Measurements from ENCODE around the gene RASGRF2.

Gene RASGRF2

DNA sequence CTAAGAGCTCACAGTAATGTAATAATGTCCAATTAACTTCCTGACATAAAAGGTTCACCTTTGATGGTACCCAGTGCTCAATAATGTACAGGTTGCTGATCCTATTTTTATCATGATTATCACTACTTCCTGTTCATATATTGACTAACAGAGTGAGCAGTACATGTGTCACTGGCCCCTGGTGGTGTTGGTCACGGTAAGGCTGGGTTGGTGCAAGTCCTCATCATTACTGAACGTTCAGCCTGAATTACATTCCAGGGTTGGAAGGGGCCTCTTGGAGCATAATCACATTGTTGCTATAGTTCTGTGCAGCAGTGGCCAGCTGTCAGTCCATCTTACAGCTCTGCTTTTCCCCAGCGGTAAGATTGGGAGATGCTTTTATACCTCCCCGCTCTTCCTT lies 248.7 kb downstream of the RASGRF2 start:
- DNase-seq (ENCODE audit: low read depth) = no peak

- no peak for DNase-seq (ENCODE audit: low read depth)
Measured at GRCh38 chr5:81209386-81209785, 249.2 kb downstream of the RASGRF2 start.

GRCh38 chr5:81209869-81210493 lies 249.8 kb downstream of the RASGRF2 start:
- DNase-seq (ENCODE audit: low read depth) = no peak

- no peak for DNase-seq (ENCODE audit: low read depth)
Measured at GRCh38 chr5:81212211-81212751, 252.1 kb downstream of the RASGRF2 start.

GRCh38 chr5:81213070-81213469 lies 252.9 kb downstream of the RASGRF2 start:
- no peak for DNase-seq (ENCODE audit: low read depth)

DNA sequence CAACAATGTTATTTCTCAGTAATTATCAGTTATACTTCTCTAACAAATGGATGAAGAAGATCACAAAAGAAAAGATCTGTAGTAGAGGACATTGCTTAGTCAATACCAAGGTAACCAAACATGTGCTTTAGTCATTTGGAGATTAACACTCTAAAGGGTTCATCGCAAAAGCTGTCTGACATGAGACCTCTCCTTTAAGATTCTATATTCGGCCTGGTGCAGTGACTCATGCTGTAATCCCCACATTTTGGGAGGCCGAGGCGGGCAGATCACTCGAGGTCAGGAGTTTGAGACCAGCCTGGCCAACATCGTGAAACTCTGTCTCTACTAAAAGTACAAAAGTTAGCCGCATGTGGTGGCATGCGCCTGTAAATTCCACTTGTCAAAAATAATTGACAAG lies 254.7 kb downstream of the RASGRF2 start:
- no peak for DNase-seq (ENCODE audit: low read depth)

DNA sequence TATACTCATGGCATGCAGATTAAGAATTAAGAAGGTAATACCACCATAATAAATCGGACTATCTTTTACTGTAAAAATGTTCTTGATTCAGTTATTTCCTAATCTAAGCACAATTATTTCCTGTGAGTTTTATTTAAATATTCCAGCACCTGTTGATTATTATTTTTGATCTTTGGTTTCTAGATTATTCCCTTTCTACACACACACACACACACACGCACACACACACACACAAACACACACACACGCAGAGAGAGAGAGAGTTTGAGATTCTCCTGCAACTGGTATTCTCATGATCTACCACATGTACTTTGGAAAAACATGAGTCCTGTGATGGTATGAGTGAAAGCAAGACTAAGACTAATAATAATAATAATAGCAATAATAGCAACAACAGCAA lies 256.0 kb downstream of the RASGRF2 start:
- DNase-seq (ENCODE audit: low read depth) = no peak

DNA sequence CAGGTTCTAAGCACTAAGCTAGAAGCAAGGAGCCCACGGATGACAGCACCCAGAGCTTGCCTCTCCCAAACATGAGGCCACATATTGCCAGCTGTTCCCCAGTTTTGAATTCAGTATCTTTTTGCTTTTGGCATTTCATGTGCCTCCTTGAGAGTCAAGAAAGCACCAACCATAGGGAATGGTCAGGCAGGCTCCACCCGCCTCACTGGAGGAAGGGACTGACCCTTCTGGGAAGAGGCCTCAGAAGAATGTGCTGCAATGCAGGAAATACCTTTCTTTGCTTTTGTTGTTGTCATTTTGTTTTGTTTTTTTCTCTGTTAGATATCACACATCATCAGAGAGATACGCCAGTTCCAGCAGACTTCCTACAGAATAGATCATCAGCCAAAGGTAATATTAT lies 259.2 kb downstream of the RASGRF2 start:
- no peak for DNase-seq (ENCODE audit: low read depth)

DNA sequence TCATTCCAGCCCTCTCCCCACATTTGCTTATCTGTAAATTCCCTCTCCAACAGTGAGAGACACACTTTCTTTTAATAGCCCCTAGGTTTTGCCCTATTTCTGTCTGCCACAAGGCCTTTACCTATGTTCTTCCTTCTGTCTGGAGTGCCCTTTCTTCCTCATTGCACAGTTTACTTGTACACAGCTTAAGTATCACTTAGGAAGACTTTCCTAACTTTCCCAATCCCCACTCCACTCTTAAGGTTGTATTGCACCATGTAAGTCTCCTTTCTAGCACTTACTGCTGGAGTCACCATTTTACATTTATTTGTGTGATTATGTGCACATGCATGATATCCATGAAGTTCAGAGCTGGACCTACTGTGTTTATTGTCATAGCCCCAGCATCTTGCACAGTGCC lies 262.1 kb downstream of the RASGRF2 start:
- no peak for DNase-seq (ENCODE audit: low read depth)

DNA sequence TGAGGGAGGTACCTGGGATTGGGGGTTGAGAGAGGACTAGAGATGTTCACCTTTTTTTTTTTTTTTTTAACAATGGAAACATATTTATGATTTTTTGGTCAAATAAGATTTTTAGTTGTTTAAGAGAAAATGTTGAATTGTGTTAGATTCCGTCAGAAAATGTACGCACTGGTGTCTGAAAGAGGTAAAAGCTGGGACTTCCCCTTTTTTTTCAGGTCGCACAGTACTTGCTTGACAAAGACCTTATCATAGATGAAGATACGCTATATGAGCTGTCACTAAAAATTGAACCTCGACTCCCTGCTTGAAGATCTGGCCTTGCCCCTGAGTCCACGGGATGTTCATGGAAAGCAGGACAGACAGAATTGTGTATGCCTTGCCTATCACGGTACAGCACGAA lies 265.3 kb downstream of the RASGRF2 start:
- DNase-seq (ENCODE audit: low read depth) = no peak

DNA sequence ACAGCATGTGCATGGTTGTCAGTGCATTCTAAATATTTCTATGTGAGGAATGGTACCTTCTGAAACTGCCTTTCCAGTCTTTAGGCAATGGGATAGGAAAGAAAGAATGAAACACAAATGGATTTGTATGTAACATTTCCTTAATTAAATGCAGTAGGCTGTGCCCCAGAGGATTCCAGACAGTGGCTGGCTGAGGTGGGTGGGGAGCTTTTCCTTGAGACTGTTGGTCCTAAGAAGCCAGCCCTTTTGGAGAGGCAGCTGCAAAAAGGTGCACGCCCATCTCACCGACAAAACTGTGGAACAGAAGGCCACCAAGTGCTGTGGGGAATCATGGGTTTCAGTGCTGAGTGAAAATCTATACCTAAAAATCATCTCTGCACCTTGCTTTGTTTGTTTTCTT lies 266.1 kb downstream of the RASGRF2 start:
- DNase-seq (ENCODE audit: low read depth) = no peak

- DNase-seq (ENCODE audit: low read depth) = no peak
Measured at GRCh38 chr5:81226949-81227348, 266.8 kb downstream of the RASGRF2 start.

- no peak for DNase-seq (ENCODE audit: low read depth)
Measured at GRCh38 chr5:81228084-81228483, 267.9 kb downstream of the RASGRF2 start.

GRCh38 chr5:81230416-81230815 lies 270.3 kb downstream of the RASGRF2 start:
- DNase-seq (ENCODE audit: low read depth) = no peak

- DNase-seq (ENCODE audit: low read depth) = peak; percentile 50
Measured at GRCh38 chr5:81232464-81233079, 272.4 kb downstream of the RASGRF2 start.

GRCh38 chr5:81233080-81233634 lies 273.0 kb downstream of the RASGRF2 start, which contains the start of gene CKMT2:
TSS of gene CKMT2 (plus strand) at chr5:81233322. CDS start at chr5:81251133, 17,811 bp downstream.
- no peak for DNase-seq (ENCODE audit: low read depth)

DNA sequence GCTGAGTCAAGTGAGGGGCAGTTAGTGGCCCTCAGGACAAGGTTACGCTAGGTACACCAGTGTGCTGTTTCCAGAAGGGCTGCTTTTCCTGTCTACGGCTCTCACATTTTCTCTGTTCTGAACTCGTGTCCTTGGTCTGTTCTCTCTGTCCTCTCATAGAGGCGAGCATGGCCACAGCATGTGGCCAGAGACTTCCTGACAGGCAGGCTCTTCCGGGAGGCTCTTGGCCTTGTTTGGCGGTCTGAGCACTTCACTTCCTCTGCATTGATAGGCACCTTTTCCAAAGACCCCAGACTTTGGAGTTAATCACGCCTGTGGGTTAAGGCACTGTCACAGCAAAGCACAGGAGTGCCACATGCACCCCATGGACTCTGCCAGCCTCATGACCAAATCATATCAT lies 274.1 kb downstream of the RASGRF2 start:
- no peak for DNase-seq (ENCODE audit: low read depth)

DNA sequence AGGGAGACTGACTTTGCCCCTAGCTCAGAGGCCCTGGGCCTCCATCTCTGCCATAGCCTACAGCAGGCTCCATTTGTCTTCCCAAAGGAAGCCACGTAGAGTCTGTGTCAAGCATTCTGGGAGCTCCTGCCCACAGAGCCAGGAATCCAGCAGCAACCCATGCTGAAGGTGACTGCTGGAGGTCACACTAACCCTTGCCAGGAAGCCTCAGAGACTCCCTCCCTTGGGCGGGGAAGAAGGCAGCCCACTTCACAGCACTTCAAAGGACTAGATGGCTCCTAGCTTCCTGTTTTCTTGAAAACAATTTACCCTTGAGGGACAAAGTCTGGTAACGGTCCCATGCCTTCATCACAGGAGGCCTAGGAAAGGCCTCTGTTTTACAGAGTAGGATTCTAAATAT lies 274.6 kb downstream of the RASGRF2 start:
- DNase-seq (ENCODE audit: low read depth) = no peak

GRCh38 chr5:81235287-81236072 lies 275.3 kb downstream of the RASGRF2 start:
- DNase-seq (ENCODE audit: low read depth) = no peak

- no peak for DNase-seq (ENCODE audit: low read depth)
Measured at GRCh38 chr5:81238460-81238859, 278.3 kb downstream of the RASGRF2 start.

GRCh38 chr5:81239613-81240012 lies 279.4 kb downstream of the RASGRF2 start:
- DNase-seq (ENCODE audit: low read depth) = no peak

GRCh38 chr5:81241001-81241400 lies 280.8 kb downstream of the RASGRF2 start:
- no peak for DNase-seq (ENCODE audit: low read depth)

All from GM04504 (cell line).